Measurements from ENCODE around the gene GLB1L.

- TF ChIP-seq POLR2A (IDR thresholded peaks at IDR 0.05) (no peak), CTCF (IDR thresholded peaks at IDR 0.05) (no peak), POLR2AphosphoS5 (IDR thresholded peaks at IDR 0.05) (no peak), EP300 (IDR thresholded peaks at IDR 0.05) (no peak)
Measured at GRCh38 chr2:219198974-219199373, 46.3 kb downstream of the GLB1L start.
